ENCODE data around the gene PCDH9. TPM values are rescaled to one million over a fixed set of nuclear protein-coding genes. Genes with fewer than 3 reads are reported as not detected.

Gene PCDH9
- total RNA-seq, 2 donors from 2014 or later, result 0.95 to 1.8 TPM

- H3K27me3 Mint-ChIP-seq (ENCODE audit: insufficient read depth), result no peaks in the 10 kb centered on the region
- WGBS, 2 experiments (ENCODE audit: insufficient coverage in 1 of 2, insufficient read length in 1 of 2), result 93 to 100% methylated on average over 2 of the region's 3 CpGs
- Histone ChIP-seq H3K36me3 (ENCODE audit: control insufficient read depth, insufficient read depth, low read length) (no peaks in the 10 kb centered on the region), H3K4me3 (ENCODE audit: low read length) (no peak overlapping the region), H3K9ac (ENCODE audit: extremely low read depth, low read length, poor library complexity, severe bottlenecking) (no peak overlapping the region), H3K27me3 (ENCODE audit: control insufficient read depth, insufficient read depth, low read length, poor library complexity, severe bottlenecking) (no peaks in the 10 kb centered on the region), H3K4me1 (ENCODE audit: control insufficient read depth, insufficient read depth, low read length) (no peaks in the 10 kb centered on the region), H3K9me3 (ENCODE audit: control insufficient read depth, low read length) (no peaks in the 10 kb centered on the region), H3K27ac (ENCODE audit: low read depth, low read length) (no peak overlapping the region)
- H3K9me3 Mint-ChIP-seq, result no peaks in the 10 kb centered on the region
- peaks cover 5% of the 10 kb centered on the region for H3K4me1 Mint-ChIP-seq
- no peak for DNase-seq
- TF ChIP-seq CTCF (conservative IDR thresholded peaks at IDR 0.05), result no peak
- H3K36me3 Mint-ChIP-seq (ENCODE audit: low read depth), result no peaks in the 10 kb centered on the region
- H3K27ac Mint-ChIP-seq, result no peak overlapping the region
- no peak overlapping the region for H3K4me3 Mint-ChIP-seq
Measured at GRCh38 chr13:66992183-66992582, 238.0 kb downstream of the PCDH9 start.

- no peaks in the 10 kb centered on the region for H3K9me3 ChIP-seq (ENCODE audit: control insufficient read depth, low read length)
- no peak overlapping the region for H3K27ac Mint-ChIP-seq
- no peaks in the 10 kb centered on the region for H3K4me1 ChIP-seq (ENCODE audit: control insufficient read depth, insufficient read depth, low read length)
- H3K36me3 Mint-ChIP-seq (ENCODE audit: low read depth), result no peaks in the 10 kb centered on the region
- TF ChIP-seq CTCF (conservative IDR thresholded peaks at IDR 0.05), result no peak
- no peaks in the 10 kb centered on the region for H3K27me3 ChIP-seq (ENCODE audit: control insufficient read depth, insufficient read depth, low read length, poor library complexity, severe bottlenecking)
- no peaks in the 10 kb centered on the region for H3K36me3 ChIP-seq (ENCODE audit: control insufficient read depth, insufficient read depth, low read length)
- H3K27ac ChIP-seq (ENCODE audit: low read depth, low read length), result no peak overlapping the region
- no peak overlapping the region for H3K9ac ChIP-seq (ENCODE audit: extremely low read depth, low read length, poor library complexity, severe bottlenecking)
- no peak for DNase-seq
- no peak overlapping the region for H3K4me3 ChIP-seq (ENCODE audit: low read length)
- no peak overlapping the region for H3K4me3 Mint-ChIP-seq
- H3K27me3 Mint-ChIP-seq (ENCODE audit: insufficient read depth), result no peaks in the 10 kb centered on the region
- no peaks in the 10 kb centered on the region for H3K4me1 Mint-ChIP-seq
- H3K9me3 Mint-ChIP-seq, result no peaks in the 10 kb centered on the region
Measured at GRCh38 chr13:66984241-66984640, 245.9 kb downstream of the PCDH9 start.

- 80 to 91% methylated on average over 5 to 7 of the region's 7 CpGs for WGBS, 2 experiments (ENCODE audit: insufficient coverage in 1 of 2, insufficient read length in 1 of 2)
- Mint-ChIP-seq H3K27ac (no peak overlapping the region), H3K4me3 (no peak overlapping the region), H3K9me3 (no peaks in the 10 kb centered on the region), H3K36me3 (ENCODE audit: low read depth) (no peaks in the 10 kb centered on the region), H3K4me1 (no peaks in the 10 kb centered on the region), H3K27me3 (ENCODE audit: insufficient read depth) (no peaks in the 10 kb centered on the region)
- Histone ChIP-seq H3K36me3 (ENCODE audit: control insufficient read depth, insufficient read depth, low read length) (no peaks in the 10 kb centered on the region), H3K9me3 (ENCODE audit: control insufficient read depth, low read length) (no peaks in the 10 kb centered on the region), H3K4me3 (ENCODE audit: low read length) (no peak overlapping the region), H3K27me3 (ENCODE audit: control insufficient read depth, insufficient read depth, low read length, poor library complexity, severe bottlenecking) (no peaks in the 10 kb centered on the region), H3K4me1 (ENCODE audit: control insufficient read depth, insufficient read depth, low read length) (no peaks in the 10 kb centered on the region), H3K27ac (ENCODE audit: low read depth, low read length) (no peak overlapping the region), H3K9ac (ENCODE audit: extremely low read depth, low read length, poor library complexity, severe bottlenecking) (no peak overlapping the region)
- no peak for TF ChIP-seq CTCF (conservative IDR thresholded peaks at IDR 0.05)
- no peak for DNase-seq
Measured at GRCh38 chr13:66981912-66982311, 248.2 kb downstream of the PCDH9 start.
